CD14-positive monocyte (primary cell): ENCODE data around the gene KHK. TPM values are rescaled to one million over a fixed set of nuclear protein-coding genes. Genes with fewer than 3 reads are reported as not detected.

ENCODE experiments used
- DNase-seq, 3 donors: peaks; one replicate each; pipeline ENCODE4 v3.0.0-alpha.2; 2011 to 2022
- H2AFZ ChIP-seq: 2 replicates; pipeline ENCODE4 v1.6.0; 2012; ENCODE audit warnings: mild to moderate bottlenecking, low read depth, low read length, inconsistent platforms; ENCODE audit not compliant: insufficient read depth, poor library complexity, severe bottlenecking
- H3K27ac ChIP-seq, 2 donors: 1 replicate in 1 of 2; 2 replicates in 1 of 2; pipeline ENCODE4 v1.5.1; 2012 to 2013; ENCODE audit warnings: low read length in 2 of 2, control low read depth in 1 of 2, inconsistent platforms in 1 of 2, low read depth in 1 of 2, mild to moderate bottlenecking in 1 of 2
- H3K27me3 ChIP-seq, 2 donors: one replicate each; pipeline versions ENCODE4 v1.6.0 to v1.6.1; 2011 to 2013; ENCODE audit warnings: low read length in 2 of 2; ENCODE audit not compliant: control insufficient read depth in 2 of 2, insufficient read depth in 2 of 2
- H3K36me3 ChIP-seq, 2 donors: replicated peaks in 1 of 2; 1 replicate in 1 of 2; 2 replicates in 1 of 2; pipeline versions ENCODE4 v1.5.1 to v1.6.1; 2012 to 2013; ENCODE audit warnings: low read length in 2 of 2, control low read depth in 1 of 2, inconsistent platforms in 1 of 2, mild to moderate bottlenecking in 1 of 2; ENCODE audit not compliant: insufficient read depth in 2 of 2, control insufficient read depth in 1 of 2
- H3K4me1 ChIP-seq, 2 donors: 1 replicate in 1 of 2; 2 replicates in 1 of 2; pipeline versions ENCODE4 v1.5.1 to v1.6.1; 2012 to 2013; ENCODE audit warnings: low read length in 2 of 2, control low read depth in 1 of 2, inconsistent platforms in 1 of 2, mild to moderate bottlenecking in 1 of 2, moderate library complexity in 1 of 2; ENCODE audit not compliant: insufficient read depth in 2 of 2, control insufficient read depth in 1 of 2
- H3K4me2 ChIP-seq: replicated peaks from 2 replicates; pipeline ENCODE3; 2012; ENCODE audit warnings: low read length, moderate library complexity, mild to moderate bottlenecking; ENCODE audit not compliant: poor library complexity, severe bottlenecking; ENCODE audit errors: extremely low read depth
- H3K4me3 ChIP-seq, 3 experiments: fragments of 200-600 bp in 1 of 3; sonication (generic) in 1 of 3; replicated peaks in 1 of 3; 1 replicate in 2 of 3; 2 replicates in 1 of 3; pipeline ENCODE4 v1.5.1; 2011 to 2013; ENCODE audit warnings: low read length in 3 of 3, mild to moderate bottlenecking in 3 of 3, control low read depth in 2 of 3, low read depth in 2 of 3, inconsistent platforms in 1 of 3, moderate library complexity in 1 of 3
- H3K79me2 ChIP-seq: 2 replicates; pipeline ENCODE4 v1.6.0; 2012; ENCODE audit warnings: mild to moderate bottlenecking, control low read depth, inconsistent platforms, low read length, moderate library complexity; ENCODE audit not compliant: insufficient read depth
- H3K9ac ChIP-seq: 2 replicates; pipeline ENCODE4 v1.6.0; 2017; ENCODE audit warnings: low read length, mild to moderate bottlenecking; ENCODE audit not compliant: insufficient read depth, poor library complexity, severe bottlenecking
- H3K9me3 ChIP-seq, 2 donors: replicated peaks in 1 of 2; 1 replicate in 1 of 2; 2 replicates in 1 of 2; pipeline versions ENCODE4 v1.5.1 to v1.6.1; 2012 to 2013; ENCODE audit warnings: low read length in 2 of 2, control low read depth in 1 of 2; ENCODE audit not compliant: control insufficient read depth in 1 of 2, insufficient read depth in 1 of 2
- H4K20me1 ChIP-seq: 2 replicates; pipeline ENCODE4 v1.6.0; 2012; ENCODE audit warnings: mild to moderate bottlenecking, low read length, control low read depth, moderate library complexity; ENCODE audit not compliant: insufficient read depth
- H3K27ac Mint-ChIP-seq, 7 donors: one replicate each; pipeline ENCODE4 v1.8.0; 2020; ENCODE audit warnings: mild to moderate bottlenecking in 7 of 7, mixed read lengths in 7 of 7, moderate library complexity in 6 of 7, inconsistent platforms in 2 of 7
- H3K27me3 Mint-ChIP-seq, 3 donors: one replicate each; pipeline ENCODE4 v1.8.0; 2021 to 2022; ENCODE audit warnings: low read depth in 3 of 3, mild to moderate bottlenecking in 3 of 3, mixed read lengths in 3 of 3, moderate library complexity in 3 of 3, inconsistent platforms in 1 of 3
- H3K36me3 Mint-ChIP-seq, 2 donors: one replicate each; pipeline ENCODE4 v1.8.0; 2020; ENCODE audit warnings: mixed read lengths in 2 of 2, inconsistent platforms in 1 of 2, mild to moderate bottlenecking in 1 of 2
- H3K4me1 Mint-ChIP-seq: one replicate; pipeline ENCODE4 v1.8.0; 2020; ENCODE audit warnings: mild to moderate bottlenecking, mixed read lengths
- H3K4me3 Mint-ChIP-seq, 2 donors: one replicate each; pipeline ENCODE4 v1.8.0; 2020; ENCODE audit warnings: mild to moderate bottlenecking in 2 of 2, mixed read lengths in 2 of 2, moderate library complexity in 1 of 2
- H3K9me3 Mint-ChIP-seq, 7 donors: one replicate each; pipeline ENCODE4 v1.8.0; 2020 to 2022; ENCODE audit warnings: mixed read lengths in 7 of 7, mild to moderate bottlenecking in 6 of 7, moderate library complexity in 6 of 7, inconsistent platforms in 2 of 7
- WGBS: methylation state at CpG from one replicate; pipeline ENCODE4 v1.1.5; 2013; ENCODE audit warnings: missing lambda C conversion rate; ENCODE audit not compliant: insufficient coverage; 5-methylcytosine and 5-hydroxymethylcytosine counted together
- intact Hi-C, 2 donors: fragments of 100-400 bp; cut with micrococcal nuclease; formaldehyde crosslinking; loops; one replicate each; pipeline versions ENCODE4 v1.15.0 to v1.15.1; 2023
- polyA plus RNA-seq, 3 donors: library from polyadenylated mRNA; depleted of rRNA in 1 of 3; unstranded in 2 of 3; stranded (reverse) in 1 of 3; fragments of 300-500 nt in 2 of 3; fragments of >200 nt in 1 of 3; fragmentation: Illumina TruSeq in 2 of 3; gene quantifications; 1 replicate in 2 of 3; 2 replicates in 1 of 3; pipeline ENCODE4 v1.2.3, GENCODE V29; 2012 to 2021
- TF ChIP-seq, protein P1 (sequence below): fragments of 200-600 bp; IDR thresholded peaks from one replicate; pipeline ENCODE4 v1.8.0; 2022; ENCODE audit warnings: antibody characterized with exemption, mild to moderate bottlenecking

KHK gene
- polyA plus RNA-seq, 3 donors = 3.4 to 7.3 (median 6.6) TPM

DNA sequence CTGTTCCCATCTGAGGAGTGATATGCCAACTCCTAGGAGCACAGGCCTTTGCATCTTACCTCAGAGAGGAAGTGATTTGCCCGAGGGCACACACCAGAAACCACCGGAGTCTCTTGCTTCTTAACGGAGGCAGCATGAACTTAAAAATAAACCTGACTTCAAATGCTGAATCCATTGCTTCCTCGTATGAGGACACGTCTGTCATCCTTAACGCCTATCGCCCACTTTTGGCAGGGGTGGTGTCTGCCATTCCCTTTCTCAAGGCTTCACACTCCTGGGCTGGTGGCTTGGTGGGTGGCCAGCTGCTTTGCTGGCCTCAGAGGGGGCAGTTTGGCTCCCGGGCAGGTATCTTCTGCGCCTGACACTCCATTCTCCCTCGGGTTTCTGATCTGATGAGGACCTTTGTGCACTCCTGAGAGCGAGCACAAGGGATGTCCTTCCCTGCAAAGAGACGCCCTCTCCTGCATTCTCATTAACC, 48.9 kb downstream of the KHK start:
- Mint-ChIP-seq H3K9me3 (no peaks in the 10 kb centered on the region), H3K4me1 (peaks cover 18% of the 10 kb centered on the region), H3K27ac (peak overlapping the region; percentile 20 to 96 (median 88)), H3K36me3 (peaks cover 26 to 29% of the 10 kb centered on the region in 2 donors), H3K27me3 (peaks cover 2 to 9% (median 5%) of the 10 kb centered on the region in 3 donors), H3K4me3 (peak overlapping the region; percentile 39 to 45)
- Histone ChIP-seq H3K9ac (no peak overlapping the region), H3K27me3 (no peaks in the 10 kb centered on the region), H3K36me3 (peaks cover 23 to 24% of the 10 kb centered on the region in 2 donors), H3K79me2 (peaks cover 18% of the 10 kb centered on the region), H3K4me2 (no peak overlapping the region), H3K9me3 (no peaks in the 10 kb centered on the region), H3K4me3 (no peak overlapping the region), H3K27ac (peak overlapping the region in 1 of 2 donors; percentile 70), H3K4me1 (peaks cover 19% of the 10 kb centered on the region in 2 donors), H2AFZ (peak overlapping the region; percentile 74), H4K20me1 (peaks cover 19% of the 10 kb centered on the region)
- TF ChIP-seq, protein P1, sequence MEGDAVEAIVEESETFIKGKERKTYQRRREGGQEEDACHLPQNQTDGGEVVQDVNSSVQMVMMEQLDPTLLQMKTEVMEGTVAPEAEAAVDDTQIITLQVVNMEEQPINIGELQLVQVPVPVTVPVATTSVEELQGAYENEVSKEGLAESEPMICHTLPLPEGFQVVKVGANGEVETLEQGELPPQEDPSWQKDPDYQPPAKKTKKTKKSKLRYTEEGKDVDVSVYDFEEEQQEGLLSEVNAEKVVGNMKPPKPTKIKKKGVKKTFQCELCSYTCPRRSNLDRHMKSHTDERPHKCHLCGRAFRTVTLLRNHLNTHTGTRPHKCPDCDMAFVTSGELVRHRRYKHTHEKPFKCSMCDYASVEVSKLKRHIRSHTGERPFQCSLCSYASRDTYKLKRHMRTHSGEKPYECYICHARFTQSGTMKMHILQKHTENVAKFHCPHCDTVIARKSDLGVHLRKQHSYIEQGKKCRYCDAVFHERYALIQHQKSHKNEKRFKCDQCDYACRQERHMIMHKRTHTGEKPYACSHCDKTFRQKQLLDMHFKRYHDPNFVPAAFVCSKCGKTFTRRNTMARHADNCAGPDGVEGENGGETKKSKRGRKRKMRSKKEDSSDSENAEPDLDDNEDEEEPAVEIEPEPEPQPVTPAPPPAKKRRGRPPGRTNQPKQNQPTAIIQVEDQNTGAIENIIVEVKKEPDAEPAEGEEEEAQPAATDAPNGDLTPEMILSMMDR = no peak
- 55% methylated on average over 11 of the region's 12 CpGs for WGBS
- no peak for DNase-seq
- intact Hi-C loops = no loop called here

DNA sequence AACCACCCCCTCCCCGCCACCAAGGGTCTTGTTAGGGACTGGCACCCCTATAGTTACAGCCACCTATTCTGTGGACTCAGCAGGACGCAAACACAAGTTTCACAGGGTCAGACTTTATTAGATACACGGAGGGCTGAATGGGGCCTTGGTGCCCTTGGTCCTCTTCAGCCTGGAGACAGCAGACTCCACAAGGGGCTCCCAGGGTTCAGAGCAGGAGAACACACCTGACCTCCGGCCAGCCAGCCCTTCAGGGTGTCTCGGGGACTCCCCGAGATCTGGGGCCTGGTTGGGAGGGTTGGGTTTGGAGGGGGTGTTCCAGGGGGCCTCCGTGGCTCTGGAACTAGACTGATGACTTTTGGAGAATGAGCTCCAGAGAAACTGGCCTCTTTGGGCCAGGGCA, 50.2 kb downstream of the KHK start:
- Histone ChIP-seq H4K20me1 (peaks cover 19% of the 10 kb centered on the region), H3K9ac (no peak overlapping the region), H3K4me2 (no peak overlapping the region), H3K27me3 (no peaks in the 10 kb centered on the region), H3K9me3 (no peaks in the 10 kb centered on the region), H3K36me3 (peaks cover 12% of the 10 kb centered on the region in 2 donors), H3K4me3 (no peak overlapping the region), H3K27ac (no peak overlapping the region), H3K4me1 (peaks cover 19% of the 10 kb centered on the region in 2 donors), H3K79me2 (peaks cover 18% of the 10 kb centered on the region), H2AFZ (no peak overlapping the region)
- peaks cover 5 to 9% (median 8%) of the 10 kb centered on the region in 3 donors for H3K27me3 Mint-ChIP-seq
- TF ChIP-seq, protein P1 = no peak
- peaks cover 13 to 16% of the 10 kb centered on the region in 2 donors for H3K36me3 Mint-ChIP-seq
- no peak overlapping the region for H3K27ac Mint-ChIP-seq
- H3K9me3 Mint-ChIP-seq = no peaks in the 10 kb centered on the region
- no peak overlapping the region for H3K4me3 Mint-ChIP-seq
- peaks cover 18% of the 10 kb centered on the region for H3K4me1 Mint-ChIP-seq
- no peak for DNase-seq
- WGBS = 93% methylated on average over 6 of the region's 7 CpGs
- intact Hi-C loops = no loop called here
